Thyroid gland (tissue), 4 donors: ENCODE measurements around the gene UBE2G1. TPM values are rescaled to one million over a fixed set of nuclear protein-coding genes. Genes with fewer than 3 reads are reported as not detected.
"Not testable (repeated sequence)": the region's sequence is repeated elsewhere in the genome, so short reads cannot be mapped to it uniquely, and the experiment has no call there.

ENCODE experiments used
- DNase-seq, 2 donors: peaks; one replicate each; pipeline ENCODE4 v3.0.0-alpha.2; 2019
- H3K27ac ChIP-seq, 3 donors: fragments of 200-600 bp; sonication (generic); 1 replicate in 2 of 3; 2 replicates in 1 of 3; pipeline ENCODE4 v1.5.1; 2016 to 2019; ENCODE audit warnings: mild to moderate bottlenecking in 1 of 3, moderate library complexity in 1 of 3
- H3K27me3 ChIP-seq: fragments of 200-600 bp; sonication (generic); one replicate; pipeline ENCODE4 v1.5.1; 2019
- H3K36me3 ChIP-seq, 2 donors: fragments of 200-600 bp; sonication (generic); one replicate each; pipeline ENCODE4 v1.5.1; 2016 to 2019
- H3K4me1 ChIP-seq, 2 donors: fragments of 200-600 bp; sonication (generic); one replicate each; pipeline ENCODE4 v1.5.1; 2017 to 2019
- H3K4me3 ChIP-seq, 3 donors: fragments of 200-600 bp; sonication (generic); replicated peaks in 1 of 3; 1 replicate in 2 of 3; 2 replicates in 1 of 3; pipeline ENCODE4 v1.5.1; 2016; ENCODE audit warnings: mild to moderate bottlenecking in 1 of 3
- H3K9me3 ChIP-seq: fragments of 200-600 bp; sonication (generic); one replicate; pipeline ENCODE4 v1.5.1; 2017
- POLR2A ChIP-seq, 2 donors: fragments of 450-650 bp; IDR thresholded peaks; one replicate each; pipeline ENCODE4 v1.6.1; 2017; ENCODE audit warnings: antibody characterized with exemption in 2 of 2, mild to moderate bottlenecking in 2 of 2, moderate library complexity in 1 of 2
- WGBS, 2 donors: methylation state at CpG; one replicate each; pipeline ENCODE4 v1.1.5; 2017; 5-methylcytosine and 5-hydroxymethylcytosine counted together
- intact Hi-C: fragments of 100-400 bp; cut with DNase I; formaldehyde crosslinking; loops from one replicate; pipeline ENCODE4 v1.15.1; 2023
- total RNA-seq, 4 donors: library from RNA; depleted of rRNA; stranded (reverse); fragments of >200 nt; gene quantifications; one replicate each; pipeline ENCODE4 v1.2.3, GENCODE V29; 2016
- TF ChIP-seq, protein P1 (sequence below), 6 experiments: fragments of 200-600 bp in 3 of 6; fragments of 450-650 bp in 3 of 6; sonication (generic) in 3 of 6; IDR thresholded peaks; one replicate each; pipeline ENCODE4 v1.5.1; 2016 to 2019; ENCODE audit warnings: antibody characterized with exemption in 6 of 6, mild to moderate bottlenecking in 2 of 6, inconsistent platforms in 1 of 6, moderate library complexity in 1 of 6

UBE2G1 gene
- total RNA-seq, 4 donors from 2014 or later = 39.1 to 58.0 (median 49.4) TPM

DNA sequence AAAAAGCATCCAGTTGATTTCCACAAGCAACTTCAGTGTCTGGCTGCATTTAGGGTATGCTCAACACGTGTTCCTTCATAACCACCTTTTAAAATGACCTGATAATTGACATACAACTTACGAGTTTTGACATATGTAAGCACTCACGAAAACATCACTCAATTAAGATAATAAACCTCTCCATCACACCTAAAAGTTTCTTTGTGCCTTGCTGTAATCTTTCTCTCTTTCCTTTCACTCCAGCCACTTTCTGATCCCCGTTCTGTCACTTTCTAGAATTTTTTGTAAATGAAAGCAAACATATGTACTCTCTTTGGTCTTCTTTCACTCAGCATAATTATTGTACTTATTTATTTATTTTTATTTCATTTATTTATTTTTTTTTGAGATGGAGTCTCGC is 20.7 kb upstream of the UBE2G1 start:
- Histone ChIP-seq H3K36me3 (no peaks in the 10 kb centered on the region), H3K4me3 (no peak overlapping the region), H3K27me3 (no peaks in the 10 kb centered on the region), H3K9me3 (no peaks in the 10 kb centered on the region), H3K4me1 (no peaks in the 10 kb centered on the region), H3K27ac (no peak overlapping the region)
- 92 to 95% methylated on average over 5 of the region's 5 CpGs for WGBS, 2 donors
- no peak for TF ChIP-seq POLR2A (IDR thresholded peaks at IDR 0.05)
- TF ChIP-seq, protein P1, sequence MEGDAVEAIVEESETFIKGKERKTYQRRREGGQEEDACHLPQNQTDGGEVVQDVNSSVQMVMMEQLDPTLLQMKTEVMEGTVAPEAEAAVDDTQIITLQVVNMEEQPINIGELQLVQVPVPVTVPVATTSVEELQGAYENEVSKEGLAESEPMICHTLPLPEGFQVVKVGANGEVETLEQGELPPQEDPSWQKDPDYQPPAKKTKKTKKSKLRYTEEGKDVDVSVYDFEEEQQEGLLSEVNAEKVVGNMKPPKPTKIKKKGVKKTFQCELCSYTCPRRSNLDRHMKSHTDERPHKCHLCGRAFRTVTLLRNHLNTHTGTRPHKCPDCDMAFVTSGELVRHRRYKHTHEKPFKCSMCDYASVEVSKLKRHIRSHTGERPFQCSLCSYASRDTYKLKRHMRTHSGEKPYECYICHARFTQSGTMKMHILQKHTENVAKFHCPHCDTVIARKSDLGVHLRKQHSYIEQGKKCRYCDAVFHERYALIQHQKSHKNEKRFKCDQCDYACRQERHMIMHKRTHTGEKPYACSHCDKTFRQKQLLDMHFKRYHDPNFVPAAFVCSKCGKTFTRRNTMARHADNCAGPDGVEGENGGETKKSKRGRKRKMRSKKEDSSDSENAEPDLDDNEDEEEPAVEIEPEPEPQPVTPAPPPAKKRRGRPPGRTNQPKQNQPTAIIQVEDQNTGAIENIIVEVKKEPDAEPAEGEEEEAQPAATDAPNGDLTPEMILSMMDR (IDR thresholded peaks at IDR 0.05) = no peak
- intact Hi-C loops = no loop called here
- no peak for DNase-seq

- H3K27ac ChIP-seq = no peak overlapping the region
- DNase-seq = no peak
- H3K4me3 ChIP-seq = no peak overlapping the region
- no peaks in the 10 kb centered on the region for H3K36me3 ChIP-seq
- no peaks in the 10 kb centered on the region for H3K9me3 ChIP-seq
- intact Hi-C loops = no loop called here
- WGBS, 2 donors = 77 to 88% methylated on average over 2 of the region's 2 CpGs
- TF ChIP-seq POLR2A (IDR thresholded peaks at IDR 0.05) = no peak
- H3K27me3 ChIP-seq = no peaks in the 10 kb centered on the region
- H3K4me1 ChIP-seq = no peaks in the 10 kb centered on the region
These were observed 19.9 kb upstream of the UBE2G1 start for GRCh38 chr17:4386406-4386805.

DNA sequence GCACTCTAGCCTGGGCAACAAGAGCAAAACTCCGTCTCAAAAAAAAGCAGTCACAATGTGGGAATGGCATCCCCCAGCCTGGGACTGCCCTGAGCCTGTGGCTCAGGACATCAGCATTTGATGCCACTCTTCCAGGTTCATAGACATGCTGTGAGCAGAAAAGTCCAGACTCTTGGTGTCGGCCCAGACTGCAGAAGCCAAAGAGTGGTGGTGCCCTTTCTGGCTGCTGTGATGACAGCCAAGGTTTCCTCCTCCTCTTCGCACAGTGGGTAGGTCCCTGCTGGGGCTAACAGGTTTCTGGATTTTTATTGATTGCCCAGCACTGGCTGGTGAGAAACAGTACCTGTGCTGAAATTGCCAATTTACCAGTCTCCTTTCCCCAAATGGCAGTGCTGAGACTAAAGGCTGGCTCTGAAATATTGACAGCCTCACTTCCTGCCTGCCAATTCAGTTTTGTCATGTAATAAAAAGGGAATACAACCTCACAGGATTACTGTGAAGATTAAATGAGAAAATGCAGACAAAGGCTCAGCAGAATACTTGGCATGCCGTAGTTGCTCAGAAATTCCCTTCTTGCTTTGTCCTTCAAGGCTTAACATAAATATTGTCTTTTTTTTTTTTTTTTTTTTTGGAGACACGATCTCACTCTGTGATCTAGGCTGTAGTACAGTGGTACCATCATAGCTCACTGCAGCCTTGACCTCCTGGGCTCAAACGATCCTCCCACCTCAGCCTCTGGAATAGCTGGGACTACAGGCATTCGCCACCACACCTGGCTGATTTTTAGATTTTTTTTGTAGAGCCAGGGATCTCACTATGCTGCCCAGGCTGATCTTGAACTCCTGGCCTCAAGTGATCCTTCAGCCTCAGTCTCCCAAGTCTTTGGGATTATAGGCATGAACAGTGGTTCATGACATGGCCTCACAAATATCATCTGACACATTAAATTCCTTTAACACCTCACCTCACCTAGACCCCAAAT is 15.5 kb upstream of the UBE2G1 start:
- intact Hi-C loops = no loop called here
- no peak overlapping the region for H3K4me3 ChIP-seq
- H3K4me1 ChIP-seq = no peaks in the 10 kb centered on the region
- TF ChIP-seq, protein P1 (IDR thresholded peaks at IDR 0.05) = no peak
- no peak for TF ChIP-seq POLR2A (IDR thresholded peaks at IDR 0.05)
- no peaks in the 10 kb centered on the region for H3K36me3 ChIP-seq
- 73 to 82% methylated on average over 7 of the region's 7 CpGs for WGBS, 2 donors
- H3K9me3 ChIP-seq = no peaks in the 10 kb centered on the region
- DNase-seq = no peak
- no peaks in the 10 kb centered on the region for H3K27me3 ChIP-seq
- no peak overlapping the region for H3K27ac ChIP-seq

DNA sequence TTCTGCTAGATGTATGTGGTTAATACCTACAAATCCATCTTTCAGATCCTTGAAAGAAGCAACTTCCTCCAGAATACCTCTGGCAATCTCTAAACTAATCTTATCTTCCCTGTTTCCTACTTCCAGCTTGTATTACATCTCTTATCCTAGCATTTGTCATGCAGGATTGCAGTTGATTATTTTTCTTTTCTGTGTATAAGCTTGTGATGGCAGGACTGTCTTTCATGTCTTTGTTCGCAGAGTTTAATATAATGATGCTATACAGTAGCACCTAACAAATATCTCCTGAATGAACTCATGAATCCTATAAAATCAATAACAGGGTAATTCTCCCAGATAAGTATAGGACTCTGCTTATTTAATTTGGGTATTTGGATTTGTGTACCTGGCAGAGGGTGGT is 12.2 kb upstream of the UBE2G1 start:
- no peak for DNase-seq
- Histone ChIP-seq H3K4me1 (no peaks in the 10 kb centered on the region), H3K4me3 (no peak overlapping the region), H3K9me3 (no peaks in the 10 kb centered on the region), H3K27ac (no peak overlapping the region), H3K36me3 (no peaks in the 10 kb centered on the region), H3K27me3 (no peaks in the 10 kb centered on the region)
- intact Hi-C loops = no loop called here
- TF ChIP-seq POLR2A (IDR thresholded peaks at IDR 0.05) = no peak
- TF ChIP-seq, protein P1 (IDR thresholded peaks at IDR 0.05) = no peak
- 91 to 93% methylated on average over 1 of the region's 1 CpG for WGBS, 2 donors

GRCh38 chr17:4377247-4377646 is 10.8 kb upstream of the UBE2G1 start:
- H3K4me3 ChIP-seq, H3K27me3 ChIP-seq, DNase-seq, intact Hi-C loops, H3K36me3 ChIP-seq, H3K9me3 ChIP-seq, H3K27ac ChIP-seq, H3K4me1 ChIP-seq: not testable (repeated sequence)
- WGBS, 2 donors = 83 to 89% methylated on average over 7 of the region's 7 CpGs

DNA sequence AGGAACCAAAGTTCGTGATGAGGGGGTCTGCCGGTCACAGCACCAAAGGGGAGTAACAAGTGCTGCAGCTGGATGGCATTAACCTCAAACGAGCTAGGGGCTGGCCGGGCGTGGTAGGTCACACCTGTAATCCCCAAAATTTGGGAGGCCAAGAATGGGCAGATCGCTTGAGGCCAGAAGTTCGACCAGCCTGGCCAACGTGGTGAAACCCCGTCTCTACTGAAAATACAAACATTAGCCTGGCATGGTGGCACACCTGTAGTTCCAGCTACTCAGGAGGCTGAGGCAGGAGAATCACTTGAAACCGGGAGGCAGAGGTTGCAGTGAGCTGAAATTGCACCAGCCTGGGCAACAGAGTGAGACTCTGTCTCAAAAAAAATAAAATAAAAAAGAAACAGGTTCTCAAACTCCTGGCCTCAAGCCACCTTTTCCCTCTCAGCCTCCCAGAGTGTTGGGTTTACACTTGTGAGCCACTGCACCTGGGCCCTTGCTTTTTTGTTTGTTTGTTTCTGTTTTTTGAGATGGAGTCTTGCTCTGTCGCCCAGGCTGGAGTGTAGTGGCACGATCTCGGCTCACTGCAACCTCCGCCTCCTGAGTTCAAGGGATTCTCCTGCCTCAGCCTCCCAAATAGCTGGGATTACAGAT is 9.4 kb upstream of the UBE2G1 start:
- WGBS, 2 donors = 83 to 88% methylated on average over 14 of the region's 14 CpGs
- intact Hi-C loops = not testable (repeated sequence)

More for the DNA sequence above, 9.4 kb upstream of the UBE2G1 start:
- H3K27ac ChIP-seq, H3K9me3 ChIP-seq, DNase-seq, H3K36me3 ChIP-seq, H3K4me1 ChIP-seq, H3K4me3 ChIP-seq, H3K27me3 ChIP-seq: not testable (repeated sequence)
